ENCODE results near the gene GFER.

The GFER gene

DNA sequence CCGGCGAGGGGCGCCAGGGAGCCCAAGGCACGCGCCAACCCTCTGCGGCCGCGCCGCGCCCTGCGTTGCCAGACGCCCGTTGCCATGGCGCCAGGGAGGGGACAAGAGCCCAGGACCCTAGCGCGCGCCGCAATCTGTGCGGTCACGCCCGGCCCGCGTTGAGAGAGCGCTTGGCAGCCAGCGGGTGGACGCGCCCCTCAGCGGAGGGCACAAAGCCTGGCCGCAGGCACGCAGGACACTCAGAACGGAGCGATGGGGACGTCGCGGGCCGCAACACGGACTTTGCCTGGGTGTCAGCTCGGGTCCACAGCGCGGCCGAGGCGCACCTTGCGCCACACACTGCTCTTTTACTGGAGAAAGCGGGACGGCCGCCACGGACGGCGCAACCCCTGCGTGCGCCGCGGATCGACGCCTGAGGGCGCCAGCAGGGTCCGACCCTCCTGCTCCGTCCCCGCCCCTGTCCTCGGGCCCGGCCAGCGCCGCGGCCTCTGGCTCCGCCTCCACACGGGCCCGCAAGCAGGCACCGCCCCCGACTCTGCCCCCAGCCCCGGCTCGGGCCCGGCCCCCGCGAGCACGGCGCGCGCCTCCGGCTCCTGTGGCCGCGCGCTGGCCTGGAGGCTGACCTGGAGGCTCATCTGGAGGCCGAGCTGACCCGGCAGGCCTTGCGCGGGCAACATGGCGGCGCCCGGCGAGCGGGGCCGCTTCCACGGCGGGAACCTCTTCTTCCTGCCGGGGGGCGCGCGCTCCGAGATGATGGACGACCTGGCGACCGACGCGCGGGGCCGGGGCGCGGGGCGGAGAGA is at the start of gene GFER:
TSS of gene GFER (plus strand) at position 650 of the 803 bp plus-strand sequence. CDS start at position 676, 26 bp downstream.
- TF ChIP-seq RAD21 (IDR thresholded peaks at IDR 0.05; ENCODE audit: low read depth): no peak; the same call in 1 of the 2 replicates
- TF ChIP-seq EP300 (IDR thresholded peaks at IDR 0.05; ENCODE audit: borderline replicate concordance): 0 out of 2 replicates have a peak, but pooled peaks have one; percentile 15
- 0 out of 2 replicates have a peak, but pooled peaks have one; percentile 29 for TF ChIP-seq EGR1 (IDR thresholded peaks at IDR 0.05)
- peak; percentile 91 for TF ChIP-seq ZBTB7A (IDR thresholded peaks at IDR 0.05; ENCODE audit: low read depth)
- TF ChIP-seq, protein P1, sequence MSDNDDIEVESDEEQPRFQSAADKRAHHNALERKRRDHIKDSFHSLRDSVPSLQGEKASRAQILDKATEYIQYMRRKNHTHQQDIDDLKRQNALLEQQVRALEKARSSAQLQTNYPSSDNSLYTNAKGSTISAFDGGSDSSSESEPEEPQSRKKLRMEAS (IDR thresholded peaks at IDR 0.05): peak; percentile 32
- 0 out of 2 replicates have a peak, but pooled peaks have one; percentile 24 for TF ChIP-seq TCF12 (IDR thresholded peaks at IDR 0.05; ENCODE audit: low read depth)
- TF ChIP-seq FOXM1 (IDR thresholded peaks at IDR 0.05; ENCODE audit: borderline replicate concordance, low read depth): no peak
- peak; percentile 84; the same call in 1 of the 2 replicates for TF ChIP-seq TAF1 (IDR thresholded peaks at IDR 0.05; ENCODE audit: low read depth)
- peak; percentile 96 for TF ChIP-seq YY1 (IDR thresholded peaks at IDR 0.05; ENCODE audit: low read depth)

DNA sequence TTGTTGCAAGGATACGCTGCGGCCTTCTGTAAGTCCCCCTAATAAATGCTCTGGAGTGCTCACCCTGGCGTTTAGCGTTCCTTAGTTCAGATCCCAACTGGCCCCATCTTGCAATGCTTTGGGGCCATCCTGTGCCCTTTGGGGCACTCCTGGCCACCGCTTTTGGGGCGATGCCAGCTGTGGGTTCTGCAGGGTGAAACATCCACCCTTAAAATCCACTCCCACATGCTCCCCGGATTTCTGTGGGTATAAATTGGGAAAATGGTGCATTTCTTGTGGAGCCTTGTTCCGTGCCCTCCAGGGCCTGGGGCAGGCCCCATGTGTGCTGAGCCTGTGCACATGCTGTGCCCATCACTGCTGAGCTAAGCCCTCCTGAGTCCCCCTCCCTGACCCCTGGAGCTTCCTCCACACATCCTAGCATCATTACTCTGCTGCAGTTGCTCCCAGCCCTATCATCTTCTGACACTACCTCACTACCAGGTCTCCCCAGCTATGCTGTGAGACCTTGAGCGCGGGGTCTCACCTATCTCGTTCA is 47.0 kb upstream of the GFER start:
- TF ChIP-seq EGR1 (IDR thresholded peaks at IDR 0.05) (no peak), YY1 (IDR thresholded peaks at IDR 0.05; ENCODE audit: low read depth) (no peak), NFIC (IDR thresholded peaks at IDR 0.05) (no peak), FOXM1 (IDR thresholded peaks at IDR 0.05; ENCODE audit: borderline replicate concordance, low read depth) (no peak), CEBPB (IDR thresholded peaks at IDR 0.05) (no peak), TAF1 (IDR thresholded peaks at IDR 0.05; ENCODE audit: low read depth) (no peak), ZBTB7A (IDR thresholded peaks at IDR 0.05; ENCODE audit: low read depth) (no peak), TEAD4 (IDR thresholded peaks at IDR 0.05) (no peak), TCF12 (IDR thresholded peaks at IDR 0.05; ENCODE audit: low read depth) (no peak), RAD21 (IDR thresholded peaks at IDR 0.05; ENCODE audit: low read depth) (no peak), CREB1 (IDR thresholded peaks at IDR 0.05; ENCODE audit: low read depth) (no peak)
- TF ChIP-seq, protein P2, sequence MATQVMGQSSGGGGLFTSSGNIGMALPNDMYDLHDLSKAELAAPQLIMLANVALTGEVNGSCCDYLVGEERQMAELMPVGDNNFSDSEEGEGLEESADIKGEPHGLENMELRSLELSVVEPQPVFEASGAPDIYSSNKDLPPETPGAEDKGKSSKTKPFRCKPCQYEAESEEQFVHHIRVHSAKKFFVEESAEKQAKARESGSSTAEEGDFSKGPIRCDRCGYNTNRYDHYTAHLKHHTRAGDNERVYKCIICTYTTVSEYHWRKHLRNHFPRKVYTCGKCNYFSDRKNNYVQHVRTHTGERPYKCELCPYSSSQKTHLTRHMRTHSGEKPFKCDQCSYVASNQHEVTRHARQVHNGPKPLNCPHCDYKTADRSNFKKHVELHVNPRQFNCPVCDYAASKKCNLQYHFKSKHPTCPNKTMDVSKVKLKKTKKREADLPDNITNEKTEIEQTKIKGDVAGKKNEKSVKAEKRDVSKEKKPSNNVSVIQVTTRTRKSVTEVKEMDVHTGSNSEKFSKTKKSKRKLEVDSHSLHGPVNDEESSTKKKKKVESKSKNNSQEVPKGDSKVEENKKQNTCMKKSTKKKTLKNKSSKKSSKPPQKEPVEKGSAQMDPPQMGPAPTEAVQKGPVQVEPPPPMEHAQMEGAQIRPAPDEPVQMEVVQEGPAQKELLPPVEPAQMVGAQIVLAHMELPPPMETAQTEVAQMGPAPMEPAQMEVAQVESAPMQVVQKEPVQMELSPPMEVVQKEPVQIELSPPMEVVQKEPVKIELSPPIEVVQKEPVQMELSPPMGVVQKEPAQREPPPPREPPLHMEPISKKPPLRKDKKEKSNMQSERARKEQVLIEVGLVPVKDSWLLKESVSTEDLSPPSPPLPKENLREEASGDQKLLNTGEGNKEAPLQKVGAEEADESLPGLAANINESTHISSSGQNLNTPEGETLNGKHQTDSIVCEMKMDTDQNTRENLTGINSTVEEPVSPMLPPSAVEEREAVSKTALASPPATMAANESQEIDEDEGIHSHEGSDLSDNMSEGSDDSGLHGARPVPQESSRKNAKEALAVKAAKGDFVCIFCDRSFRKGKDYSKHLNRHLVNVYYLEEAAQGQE (IDR thresholded peaks at IDR 0.05; ENCODE audit: low read depth): no peak
- TF ChIP-seq, protein P1 (IDR thresholded peaks at IDR 0.05): no peak
- TF ChIP-seq, protein P3, sequence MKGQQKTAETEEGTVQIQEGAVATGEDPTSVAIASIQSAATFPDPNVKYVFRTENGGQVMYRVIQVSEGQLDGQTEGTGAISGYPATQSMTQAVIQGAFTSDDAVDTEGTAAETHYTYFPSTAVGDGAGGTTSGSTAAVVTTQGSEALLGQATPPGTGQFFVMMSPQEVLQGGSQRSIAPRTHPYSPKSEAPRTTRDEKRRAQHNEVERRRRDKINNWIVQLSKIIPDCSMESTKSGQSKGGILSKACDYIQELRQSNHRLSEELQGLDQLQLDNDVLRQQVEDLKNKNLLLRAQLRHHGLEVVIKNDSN (IDR thresholded peaks at IDR 0.05): no peak

DNA sequence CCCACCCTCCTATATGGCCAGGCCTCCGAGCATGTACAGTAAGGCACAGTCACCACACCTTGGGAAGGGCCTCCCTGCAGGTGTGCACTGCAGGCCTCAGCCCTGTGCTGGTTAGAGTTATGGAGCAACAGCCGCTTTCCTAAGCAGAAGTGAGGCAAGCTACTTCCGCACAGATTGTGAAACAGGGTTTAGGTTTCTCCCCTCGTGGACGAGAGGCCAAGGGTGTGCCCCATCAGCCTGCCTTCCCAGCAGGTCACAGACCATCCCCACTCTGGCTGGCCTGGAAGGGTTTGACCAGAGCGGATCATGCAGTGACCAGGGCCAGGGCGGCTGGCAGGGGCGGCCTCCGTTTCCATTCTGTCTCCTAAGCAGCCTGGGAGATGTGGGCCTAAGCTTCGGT is 45.7 kb upstream of the GFER start:
- no peak for TF ChIP-seq TAF1 (IDR thresholded peaks at IDR 0.05; ENCODE audit: low read depth)
- TF ChIP-seq TCF12 (IDR thresholded peaks at IDR 0.05; ENCODE audit: low read depth): no peak
- no peak for TF ChIP-seq CREB1 (IDR thresholded peaks at IDR 0.05; ENCODE audit: low read depth)
- no peak for TF ChIP-seq FOXM1 (IDR thresholded peaks at IDR 0.05; ENCODE audit: borderline replicate concordance, low read depth)
- no peak for TF ChIP-seq TEAD4 (IDR thresholded peaks at IDR 0.05)

DNA sequence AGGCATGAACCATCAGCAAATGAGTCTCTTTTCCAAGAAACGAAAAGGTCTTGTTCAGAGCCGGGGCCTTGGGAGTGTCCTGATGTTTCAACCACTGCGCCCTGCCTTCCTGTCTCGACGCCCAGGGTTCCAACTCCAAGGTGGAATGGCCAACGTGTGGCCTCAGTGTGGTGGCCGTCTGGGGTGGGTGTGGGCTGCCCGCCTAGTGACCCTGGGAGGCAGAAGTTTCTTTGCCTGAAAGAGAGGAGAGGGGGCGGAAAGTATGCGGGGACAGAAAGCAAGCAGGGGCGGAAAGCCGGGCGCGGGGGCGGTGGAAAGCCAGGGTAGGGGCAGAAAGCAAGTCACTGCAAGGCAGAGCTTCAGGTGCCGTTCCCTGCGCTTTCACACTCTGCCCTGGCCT is 45.1 kb upstream of the GFER start:
- TF ChIP-seq ZBTB7A (IDR thresholded peaks at IDR 0.05; ENCODE audit: low read depth): no peak
- TF ChIP-seq, protein P2 (IDR thresholded peaks at IDR 0.05; ENCODE audit: low read depth): no peak
- TF ChIP-seq, protein P1 (IDR thresholded peaks at IDR 0.05): no peak
- no peak for TF ChIP-seq YY1 (IDR thresholded peaks at IDR 0.05; ENCODE audit: low read depth)
- no peak for TF ChIP-seq EP300 (IDR thresholded peaks at IDR 0.05; ENCODE audit: borderline replicate concordance)
- no peak for TF ChIP-seq RAD21 (IDR thresholded peaks at IDR 0.05; ENCODE audit: low read depth)
- no peak for TF ChIP-seq EGR1 (IDR thresholded peaks at IDR 0.05)
- TF ChIP-seq TCF12 (IDR thresholded peaks at IDR 0.05; ENCODE audit: low read depth): no peak
- TF ChIP-seq CREB1 (IDR thresholded peaks at IDR 0.05; ENCODE audit: low read depth): no peak

DNA sequence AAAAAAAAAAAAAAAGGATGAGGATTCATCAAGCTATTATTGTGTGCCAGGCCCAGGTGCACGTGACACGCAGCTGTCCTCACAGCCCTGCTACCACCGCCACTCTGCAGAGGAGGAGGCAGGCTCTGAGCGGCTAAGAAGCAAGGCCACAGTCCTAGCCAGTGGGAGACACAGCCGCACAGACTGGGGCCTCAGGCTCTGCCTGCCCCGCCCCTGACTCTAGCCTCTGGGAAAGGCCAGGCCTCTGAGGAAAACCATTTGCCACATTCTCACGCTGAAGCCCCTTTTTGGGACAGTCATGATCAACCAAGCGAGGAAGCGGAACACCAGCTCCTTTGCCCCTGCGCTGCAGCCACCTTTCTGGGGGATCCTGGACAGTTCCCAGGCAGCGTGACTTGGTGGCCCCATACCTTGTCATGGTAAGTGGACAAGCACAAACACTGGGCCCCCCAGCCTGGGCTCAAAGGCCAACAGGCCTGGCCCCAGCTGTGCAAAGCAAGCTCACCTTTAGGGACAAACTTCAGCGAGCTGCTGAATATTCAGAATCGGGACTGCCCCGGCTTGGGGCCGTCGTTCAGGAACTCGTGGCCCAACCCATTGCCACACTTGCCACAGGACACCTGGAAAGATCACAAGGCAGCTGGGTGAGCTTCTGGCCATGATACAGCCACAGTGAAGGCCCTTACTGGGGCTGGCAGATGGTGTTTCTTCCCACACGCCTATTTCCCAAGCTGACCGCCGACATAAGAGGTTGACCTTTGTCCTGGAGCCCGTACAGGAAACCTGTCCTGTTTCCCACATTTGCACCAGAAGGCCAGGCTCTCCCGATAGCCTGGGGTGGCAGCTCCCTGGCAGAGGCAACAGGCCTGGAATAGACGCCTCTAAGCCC is 43.5 kb upstream of the GFER start:
- TF ChIP-seq NFIC (IDR thresholded peaks at IDR 0.05) (no peak), RAD21 (IDR thresholded peaks at IDR 0.05; ENCODE audit: low read depth) (no peak), YY1 (IDR thresholded peaks at IDR 0.05; ENCODE audit: low read depth) (no peak), FOXM1 (IDR thresholded peaks at IDR 0.05; ENCODE audit: borderline replicate concordance, low read depth) (no peak), TEAD4 (IDR thresholded peaks at IDR 0.05) (no peak), CEBPB (IDR thresholded peaks at IDR 0.05) (no peak), CREB1 (IDR thresholded peaks at IDR 0.05; ENCODE audit: low read depth) (no peak), EGR1 (IDR thresholded peaks at IDR 0.05) (no peak)
- TF ChIP-seq, protein P2 (IDR thresholded peaks at IDR 0.05; ENCODE audit: low read depth): no peak
- TF ChIP-seq, protein P1 (IDR thresholded peaks at IDR 0.05): no peak

Data from Ishikawa (cell line).